K562 (cell line): ENCODE measurements around the gene AIF1. TPM values are rescaled to one million over a fixed set of nuclear protein-coding genes. Genes with fewer than 3 reads are reported as not detected.

ENCODE experiments used
- CSDE1 ChIP-seq, 2 experiments: fragments of 450-650 bp; IDR thresholded peaks; 2 replicates each; pipeline ENCODE4 v1.6.1; 2016; ENCODE audit warnings: mild to moderate bottlenecking in 1 of 2
- KAT7 ChIP-seq: sonication (generic); formaldehyde crosslinking; IDR thresholded peaks from 2 replicates; pipeline ENCODE4 v1.8.0; 2022; ENCODE audit warnings: missing genetic modification reagents, mild to moderate bottlenecking, borderline replicate concordance
- KLF1 ChIP-seq: fragments of 450-650 bp; IDR thresholded peaks from 2 replicates; pipeline ENCODE4 v1.6.1; 2016; ENCODE audit warnings: missing genetic modification characterization, missing compliant biosample characterization
- LCOR ChIP-seq: sonication (generic); formaldehyde crosslinking; IDR thresholded peaks from 2 replicates; pipeline ENCODE4 v1.8.0; 2022; ENCODE audit warnings: mild to moderate bottlenecking, missing genetic modification reagents
- MED1 ChIP-seq: sonication (generic); formaldehyde crosslinking; IDR thresholded peaks from 2 replicates; pipeline ENCODE4 v1.8.1; 2023; ENCODE audit warnings: missing genetic modification reagents, borderline replicate concordance
- MTF1 ChIP-seq: fragments of 250-450 bp; sonication (Bioruptor Pico); IDR thresholded peaks from 2 replicates; pipeline ENCODE4 v1.9.0; 2021; ENCODE audit warnings: moderate library complexity, mild to moderate bottlenecking, inconsistent platforms, borderline replicate concordance
- NR4A1 ChIP-seq, 2 experiments: fragments of 250-450 bp in 1 of 2; fragments of 450-650 bp in 1 of 2; sonication (Bioruptor Pico) in 1 of 2; IDR thresholded peaks; 2 replicates each; pipeline versions ENCODE4 v1.4.0 to v1.6.1; 2016 to 2020; ENCODE audit warnings: mild to moderate bottlenecking in 2 of 2, missing compliant biosample characterization in 1 of 2, missing genetic modification characterization in 1 of 2, moderate library complexity in 1 of 2
- PRMT5 ChIP-seq: sonication (generic); formaldehyde crosslinking; IDR thresholded peaks from 2 replicates; pipeline ENCODE4 v1.5.0; 2020; ENCODE audit warnings: missing genetic modification reagents
- RCOR1 ChIP-seq, 2 experiments: IDR thresholded peaks; 2 replicates each; pipeline ENCODE4 v1.6.1; 2012; ENCODE audit warnings: low read depth in 2 of 2, low read length in 2 of 2, borderline replicate concordance in 1 of 2, improper control_type of control experiment in 1 of 2
- ZBTB17 ChIP-seq: fragments of 450-650 bp; formaldehyde crosslinking; IDR thresholded peaks from 2 replicates; pipeline ENCODE4 v1.4.0; 2020; ENCODE audit warnings: mild to moderate bottlenecking
- ZC3H11A ChIP-seq: IDR thresholded peaks from 2 replicates; pipeline ENCODE4 v1.6.1; 2012; ENCODE audit warnings: low read depth, low read length, improper control_type of control experiment
- ZNF184 ChIP-seq: sonication (generic); formaldehyde crosslinking; IDR thresholded peaks from 2 replicates; pipeline ENCODE4 v1.5.0; 2020; ENCODE audit warnings: missing genetic modification reagents
- ZSCAN32 ChIP-seq: fragments of 450-650 bp; formaldehyde crosslinking; IDR thresholded peaks from 2 replicates; pipeline ENCODE4 v1.4.0; 2020; ENCODE audit warnings: mild to moderate bottlenecking, moderate library complexity
- polyA plus RNA-seq, 8 experiments: library from polyadenylated mRNA; depleted of rRNA in 4 of 8; stranded (reverse) in 5 of 8; unstranded in 3 of 8; fragments of >200 nt; fragmentation: Nextera tagmentation in 2 of 8; fragmentation: Illumina TruSeq in 1 of 8; extraction: Ambion mirVana in 2 of 8; extraction: Trizol in 1 of 8; gene quantifications; 2 replicates each; pipeline versions ENCODE4 v1.2.1 to v1.2.3, GENCODE V29; 2011 to 2014; ENCODE audit warnings: inconsistent platforms in 1 of 8, missing spikeins in 1 of 8
- total RNA-seq, 7 experiments: library from RNA; depleted of rRNA in 6 of 7; stranded (reverse); fragments of >200 nt in 6 of 7; fragmentation: Illumina TruSeq in 2 of 7; extraction: Trizol in 2 of 7; gene quantifications; 2 replicates each; pipeline versions ENCODE4 v1.2.1 to v1.2.3, GENCODE V29; 2011 to 2021; ENCODE audit warnings: low replicate concordance in 1 of 7
- TF ChIP-seq, protein P1 (sequence below): fragments of 450-650 bp; IDR thresholded peaks from 2 replicates; pipeline ENCODE4 v1.7.1; 2018; ENCODE audit warnings: mild to moderate bottlenecking, low read depth; ENCODE audit not compliant: partially characterized antibody

AIF1 gene
- total and polyA plus RNA-seq, 9 of the 15 experiments (the other 6 are each of a cell fraction or from before 2014, with no cell fraction given): 9.4 to 33.4 (median 19.4) TPM

DNA sequence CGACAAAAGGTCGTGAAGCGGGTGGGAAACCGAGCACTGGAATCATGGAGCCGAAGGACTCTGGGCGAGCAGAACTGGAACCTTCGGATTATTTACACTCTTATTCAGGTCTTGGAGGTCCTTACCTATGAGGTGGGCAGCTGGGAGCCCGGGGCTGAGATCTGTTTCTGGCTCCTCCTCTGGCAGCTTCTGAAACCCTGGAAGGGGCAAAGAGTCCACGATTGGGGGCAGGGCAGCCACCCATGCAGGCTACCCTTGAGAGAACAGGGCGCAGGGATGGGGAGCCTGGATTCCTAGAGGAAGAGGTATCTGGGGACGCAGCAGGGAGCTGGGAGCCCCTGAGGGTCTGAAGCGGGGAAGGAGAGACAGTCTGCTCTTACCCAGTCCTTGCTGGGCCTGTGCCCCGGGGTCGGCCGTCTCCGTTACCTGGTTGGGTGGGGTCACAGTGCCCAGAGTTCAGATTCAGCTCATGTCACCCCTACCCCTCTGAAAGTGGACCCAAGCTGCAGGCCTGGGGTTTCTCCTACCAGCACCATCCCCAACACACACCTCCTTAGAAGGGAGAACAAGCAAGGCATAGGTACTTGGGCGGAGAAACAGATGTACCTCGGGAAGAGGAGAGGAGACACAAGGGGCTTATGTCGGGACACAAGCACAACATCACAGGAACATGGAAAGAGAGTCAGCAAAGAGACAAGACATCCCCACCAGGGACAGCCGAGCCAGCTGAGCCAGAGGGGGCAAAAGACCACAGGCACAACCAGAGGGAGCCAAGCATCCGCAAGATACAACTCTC, 33.4 kb upstream of the AIF1 start (continued):
- TF ChIP-seq, protein P1, sequence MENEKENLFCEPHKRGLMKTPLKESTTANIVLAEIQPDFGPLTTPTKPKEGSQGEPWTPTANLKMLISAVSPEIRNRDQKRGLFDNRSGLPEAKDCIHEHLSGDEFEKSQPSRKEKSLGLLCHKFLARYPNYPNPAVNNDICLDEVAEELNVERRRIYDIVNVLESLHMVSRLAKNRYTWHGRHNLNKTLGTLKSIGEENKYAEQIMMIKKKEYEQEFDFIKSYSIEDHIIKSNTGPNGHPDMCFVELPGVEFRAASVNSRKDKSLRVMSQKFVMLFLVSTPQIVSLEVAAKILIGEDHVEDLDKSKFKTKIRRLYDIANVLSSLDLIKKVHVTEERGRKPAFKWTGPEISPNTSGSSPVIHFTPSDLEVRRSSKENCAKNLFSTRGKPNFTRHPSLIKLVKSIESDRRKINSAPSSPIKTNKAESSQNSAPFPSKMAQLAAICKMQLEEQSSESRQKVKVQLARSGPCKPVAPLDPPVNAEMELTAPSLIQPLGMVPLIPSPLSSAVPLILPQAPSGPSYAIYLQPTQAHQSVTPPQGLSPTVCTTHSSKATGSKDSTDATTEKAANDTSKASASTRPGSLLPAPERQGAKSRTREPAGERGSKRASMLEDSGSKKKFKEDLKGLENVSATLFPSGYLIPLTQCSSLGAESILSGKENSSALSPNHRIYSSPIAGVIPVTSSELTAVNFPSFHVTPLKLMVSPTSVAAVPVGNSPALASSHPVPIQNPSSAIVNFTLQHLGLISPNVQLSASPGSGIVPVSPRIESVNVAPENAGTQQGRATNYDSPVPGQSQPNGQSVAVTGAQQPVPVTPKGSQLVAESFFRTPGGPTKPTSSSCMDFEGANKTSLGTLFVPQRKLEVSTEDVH: no peak
- no peak for TF ChIP-seq KAT7 (CRISPR knock-in tag)
- no peak for TF ChIP-seq ZC3H11A
- 0 out of 2 replicates have a peak, but pooled peaks have one; percentile 57 for TF ChIP-seq PRMT5 (CRISPR knock-in tag)
- no peak for TF ChIP-seq ZSCAN32
- no peak for TF ChIP-seq MED1 (CRISPR knock-in tag)
- TF ChIP-seq ZBTB17 (CRISPR knock-in tag): peak; percentile 5; the same call in 1 of the 2 replicates
- no peak for TF ChIP-seq LCOR (CRISPR knock-in tag)
- TF ChIP-seq RCOR1 (IDR thresholded peaks at IDR 0.05; ENCODE audit: borderline replicate concordance in 1 of 2, low read depth in 2 of 2, low read length in 2 of 2): no peak
- no peak for TF ChIP-seq NR4A1 (CRISPR knock-in tag; IDR thresholded peaks at IDR 0.05)
- TF ChIP-seq NR4A1 (tag; IDR thresholded peaks at IDR 0.05): no peak
- TF ChIP-seq MTF1 (CRISPR knock-in tag): no peak
- TF ChIP-seq KLF1 (tag): no peak
- TF ChIP-seq ZNF184 (CRISPR knock-in tag): no peak
- TF ChIP-seq CSDE1 (IDR thresholded peaks at IDR 0.05): no peak
- TF ChIP-seq, all 486 proteins: peak for 3
